Panc1 (cell line): ENCODE measurements around the gene SCYL2. TPM values are rescaled to one million over a fixed set of nuclear protein-coding genes. Genes with fewer than 3 reads are reported as not detected.

Experiments used
- ATAC-seq: fragments of 200-7000 bp; cut with Tn5 transposase; 2 replicates; pipeline ENCODE4 v1.9.1; 2020; ENCODE audit warnings: mild to moderate bottlenecking, moderate library complexity
- BruUV-seq: library from RNA; stranded (reverse); fragments of 400-500 nt; replicated peaks from 2 replicates; lab custom pipeline; 2021; lab: Mats Ljungman, UMichigan
- CTCF ChIA-PET: fragments of 300-600 bp; sonication (Branson Sonifier 250); formaldehyde crosslinking; loops from one replicate; lab custom pipeline; 2022; ENCODE audit warnings: antibody characterized with exemption; lab: Charles Lee
- POLR2A ChIA-PET: fragments of 300-600 bp; sonication (Branson Sonifier 250); formaldehyde crosslinking; loops from one replicate; lab custom pipeline; 2022; ENCODE audit warnings: antibody characterized with exemption; lab: Charles Lee
- DNase-seq: peaks from one replicate; pipeline ENCODE4 v3.0.0-alpha.2; 2010; ENCODE audit warnings: low read depth, low spot score
- H3K27ac ChIP-seq: 2 replicates; pipeline ENCODE4 v1.5.1; 2011; ENCODE audit warnings: mild to moderate bottlenecking, low read length, inconsistent platforms
- H3K27me3 ChIP-seq: fragments of 200-500 bp; sonication (Bioruptor generic); 2 replicates; pipeline ENCODE4 v1.6.0; 2014; ENCODE audit warnings: low read length, inconsistent platforms; ENCODE audit not compliant: control insufficient read depth, insufficient read depth
- H3K36me3 ChIP-seq: fragments of 200-500 bp; sonication (Bioruptor generic); 2 replicates; pipeline ENCODE4 v1.5.1; 2014; ENCODE audit warnings: inconsistent platforms, mild to moderate bottlenecking, low read length, moderate library complexity; ENCODE audit not compliant: control insufficient read depth, insufficient read depth
- H3K4me1 ChIP-seq: 2 replicates; pipeline ENCODE4 v1.5.1; 2011; ENCODE audit warnings: inconsistent platforms, mild to moderate bottlenecking, low read length, moderate library complexity; ENCODE audit not compliant: control insufficient read depth, insufficient read depth
- H3K4me3 ChIP-seq, 2 experiments: 2 replicates each; pipeline ENCODE4 v1.5.1; 2011 to 2012; ENCODE audit warnings: low read depth in 2 of 2, low read length in 2 of 2, mild to moderate bottlenecking in 2 of 2, inconsistent platforms in 1 of 2, moderate library complexity in 1 of 2
- H3K9me3 ChIP-seq: fragments of 200-500 bp; sonication (Bioruptor generic); 2 replicates; pipeline ENCODE4 v1.5.1; 2014; ENCODE audit warnings: low read depth, mild to moderate bottlenecking, inconsistent platforms, low read length, moderate library complexity; ENCODE audit not compliant: control insufficient read depth, insufficient read depth
- CTCF ChIP-seq: fragments of 450-650 bp; IDR thresholded peaks from 2 replicates; pipeline ENCODE4 v1.5.1; 2017; ENCODE audit warnings: mild to moderate bottlenecking
- POLR2AphosphoS5 ChIP-seq: IDR thresholded peaks from 2 replicates; pipeline ENCODE4 v1.6.1; 2012; ENCODE audit warnings: mild to moderate bottlenecking, low read depth, low read length, moderate library complexity
- REST ChIP-seq, 2 experiments: IDR thresholded peaks; 2 replicates each; pipeline ENCODE4 v1.6.1; 2011 to 2012; ENCODE audit warnings: low read depth in 2 of 2, control low read depth in 1 of 2, low read length in 1 of 2, mild to moderate bottlenecking in 1 of 2, moderate library complexity in 1 of 2; ENCODE audit not compliant: insufficient read depth in 1 of 2
- SIN3A ChIP-seq: IDR thresholded peaks from 2 replicates; pipeline ENCODE4 v1.6.1; 2012; ENCODE audit warnings: low read depth, mild to moderate bottlenecking, low read length, moderate library complexity, borderline replicate concordance; ENCODE audit not compliant: insufficient read depth
- TCF7L2 ChIP-seq: IDR thresholded peaks from 2 replicates; pipeline ENCODE4 v1.6.1; 2011; ENCODE audit warnings: mild to moderate bottlenecking, low read depth, low read length, inconsistent platforms
- in situ Hi-C: cut with HindIII; loops from 2 replicates; pipeline ENCODE4 v1.10.0; 2016; ENCODE audit warnings: low sequenced_read_pairs, low pct_unique_long_range_greater_than_20kb
- intact Hi-C: fragments of 100-400 bp; cut with micrococcal nuclease; formaldehyde crosslinking; loops from one replicate; pipeline ENCODE4 v1.10.0; 2022; ENCODE audit not compliant: unreplicated experiment
- total RNA-seq: library from RNA; stranded (reverse); gene quantifications from one replicate; pipeline ENCODE4 v1.2.1, GENCODE V29; 2021; ENCODE audit not compliant: unreplicated experiment

The SCYL2 gene
- total RNA-seq, 1 experiment from 2014 or later = 45.3 TPM

- ATAC-seq = no peak
- no peaks in the 10 kb centered on the region for H3K9me3 ChIP-seq
- DNase-seq = no peak
- intact Hi-C loops (no loop called here), in situ Hi-C loops (no loop called here)
- no TSS peak for BruUV-seq
- H3K27me3 ChIP-seq = no peaks in the 10 kb centered on the region
- TF ChIP-seq REST (IDR thresholded peaks at IDR 0.05; ENCODE audit: insufficient read depth in 1 of 2, low read depth in 2 of 2, low read length in 1 of 2) (no peak), CTCF (no peak), POLR2AphosphoS5 (no peak), SIN3A (no peak), TCF7L2 (no peak)
- H3K36me3 ChIP-seq = no peaks in the 10 kb centered on the region
- no peak overlapping the region for H3K4me3 ChIP-seq
- ChIA-PET CTCF (no interaction called here), POLR2A (no interaction called here)
- H3K4me1 ChIP-seq = no peaks in the 10 kb centered on the region
- no peak overlapping the region for H3K27ac ChIP-seq
These were observed 121.4 kb downstream of the SCYL2 start for GRCh38 chr12:100388382-100388781.

Other genes with a start within 250 kb of the SCYL2 start
- 32.2 TPM for gene BLTP3B, start 124.3 kb upstream of the SCYL2 start, total RNA-seq
- gene ACTR6, start 66.4 kb upstream of the SCYL2 start, total RNA-seq = 21.2 TPM
- gene DEPDC4, start 98 bp upstream of the SCYL2 start, total RNA-seq = 2.6 TPM
- not detected for gene SLC17A8, start 89.9 kb downstream of the SCYL2 start, total RNA-seq
- not detected for gene NR1H4, start 206.7 kb downstream of the SCYL2 start, total RNA-seq